GM19438 (cell line): ENCODE measurements around the gene PFN3.
A peak's percentile ranks its signal among the peaks of the same experiment; 100 is the strongest.
"Not testable (repeated sequence)": the region's sequence is repeated elsewhere in the genome, so short reads cannot be mapped to it uniquely, and the experiment has no call there.

ENCODE experiments used
- ATAC-seq: cut with Tn5 transposase; IDR thresholded peaks from one replicate; pipeline ENCODE4 v1.9.1; 2021; ENCODE audit warnings: low read depth; ENCODE audit not compliant: unreplicated experiment

The PFN3 gene

DNA sequence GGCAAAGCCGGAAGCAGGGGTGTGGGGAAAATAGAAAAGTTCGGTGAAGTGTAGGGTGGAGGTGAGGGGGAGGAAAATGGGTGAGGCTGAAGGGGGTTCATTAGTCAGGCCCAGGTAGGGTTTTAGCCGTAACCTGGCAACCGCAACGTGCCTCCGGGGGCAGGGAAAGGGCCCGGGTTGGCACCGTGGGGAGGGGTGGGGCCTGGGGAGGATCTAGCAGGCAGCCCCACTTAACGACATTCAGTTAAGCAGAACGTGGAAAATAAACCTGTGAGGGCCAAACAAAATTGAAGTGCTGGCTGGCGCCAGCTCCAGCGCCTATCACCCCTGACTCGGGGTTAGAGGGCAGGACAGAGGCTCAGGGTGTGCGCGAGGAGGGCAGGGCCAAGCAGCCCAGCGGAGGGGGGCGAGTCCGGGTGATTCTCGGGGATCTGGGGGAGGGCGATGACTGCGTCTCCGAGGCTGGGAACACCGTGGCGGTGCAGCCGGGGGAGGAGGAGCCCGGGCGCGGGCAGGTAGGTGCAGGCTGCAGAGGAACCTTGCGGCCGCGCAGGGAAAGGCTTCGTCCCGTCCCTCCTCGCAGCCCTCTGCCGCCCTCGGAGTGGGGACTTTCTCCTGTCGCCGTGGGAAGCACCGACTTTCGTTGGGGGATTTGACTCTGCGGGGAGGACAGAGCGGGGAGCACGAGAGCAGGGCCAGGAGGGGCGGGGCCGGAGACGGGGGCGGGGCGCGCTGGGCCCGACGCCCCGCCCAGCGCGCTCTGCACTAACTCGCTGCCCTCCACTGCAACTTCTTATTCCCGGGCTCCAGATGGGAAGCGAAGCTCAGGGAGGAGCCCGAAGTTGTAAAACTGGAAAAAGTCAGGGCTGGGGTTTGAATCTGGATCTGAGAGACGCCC, 37.6 kb downstream of the PFN3 start:
- no peak for ATAC-seq

DNA sequence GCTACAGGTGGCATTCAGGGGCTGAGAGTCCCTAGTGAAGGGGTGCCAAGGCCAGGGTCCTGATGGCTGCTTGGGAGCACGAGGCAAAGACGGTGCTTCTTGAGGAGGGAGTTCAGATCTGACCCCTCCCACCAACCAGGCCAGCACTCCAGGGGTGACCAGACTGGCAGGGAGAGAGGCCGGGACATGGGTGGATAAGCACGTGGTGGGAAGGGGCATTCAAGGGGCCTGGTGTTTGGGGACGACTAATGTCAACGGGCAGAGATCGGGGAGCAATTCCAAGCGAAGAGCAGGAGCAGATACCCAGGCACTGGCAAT, 38.2 kb downstream of the PFN3 start:
- no peak for ATAC-seq

DNA sequence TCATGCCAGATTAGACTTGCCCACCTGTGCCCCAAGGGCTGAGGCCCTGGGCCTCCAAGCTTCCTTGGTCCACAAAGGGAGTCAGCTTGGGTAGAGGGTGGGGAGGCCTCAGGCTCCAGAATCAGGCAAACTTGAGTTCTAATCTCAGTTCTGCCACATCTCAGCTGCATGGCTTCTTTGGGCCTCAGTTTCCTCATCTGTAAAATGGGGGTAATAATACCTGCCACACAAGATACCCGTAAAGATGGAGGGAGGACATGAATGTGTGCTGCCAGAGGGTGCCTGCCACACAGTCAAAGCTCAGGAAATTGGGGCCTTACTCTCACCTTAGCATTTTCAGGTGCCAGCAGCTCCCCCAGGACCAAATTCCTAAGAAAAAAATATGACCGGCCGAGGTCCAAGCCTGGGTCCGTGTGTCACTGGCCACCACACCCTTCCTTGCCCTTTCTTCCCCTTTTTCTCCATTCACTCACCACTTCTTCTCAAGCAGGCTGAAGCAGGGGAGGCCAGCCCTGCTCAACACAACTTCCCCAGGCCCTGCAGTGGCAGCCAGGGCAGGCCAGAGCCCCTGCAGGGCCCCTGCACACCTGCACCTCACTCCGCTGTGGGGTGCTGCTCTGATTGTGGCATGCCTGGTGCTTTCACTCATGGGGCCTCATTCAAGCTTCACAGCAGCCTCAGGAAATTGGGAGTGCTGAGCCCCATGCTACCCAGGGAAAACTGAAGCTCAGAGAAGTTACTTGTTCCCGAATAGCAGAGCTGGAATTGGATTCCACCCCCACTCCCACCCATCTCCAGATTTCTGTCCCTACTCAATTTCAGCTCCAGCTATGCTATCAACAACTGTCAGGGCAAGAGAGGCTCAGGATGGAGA, 38.8 kb downstream of the PFN3 start:
- no peak for ATAC-seq

DNA sequence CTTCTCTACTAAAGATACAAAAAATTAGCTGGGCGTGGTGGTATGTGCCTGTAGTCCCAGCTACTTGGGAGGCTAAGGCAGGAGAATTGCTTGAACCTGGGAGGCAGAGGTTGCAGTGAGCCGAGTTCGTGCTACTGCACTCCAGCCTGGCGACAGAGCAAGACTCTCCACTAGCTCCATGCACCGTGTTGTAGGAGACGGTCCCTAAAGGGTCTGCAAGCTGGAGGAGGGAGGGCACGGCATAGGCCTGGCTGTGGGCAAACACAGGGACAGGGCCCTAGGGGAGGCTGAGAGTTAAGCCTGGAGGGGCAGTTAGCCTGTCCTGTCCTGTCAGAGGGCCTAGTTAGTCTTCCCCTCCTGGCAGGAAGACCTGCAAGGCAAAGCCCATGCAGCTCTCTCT, 39.7 kb downstream of the PFN3 start:
- not testable (repeated sequence) for ATAC-seq

DNA sequence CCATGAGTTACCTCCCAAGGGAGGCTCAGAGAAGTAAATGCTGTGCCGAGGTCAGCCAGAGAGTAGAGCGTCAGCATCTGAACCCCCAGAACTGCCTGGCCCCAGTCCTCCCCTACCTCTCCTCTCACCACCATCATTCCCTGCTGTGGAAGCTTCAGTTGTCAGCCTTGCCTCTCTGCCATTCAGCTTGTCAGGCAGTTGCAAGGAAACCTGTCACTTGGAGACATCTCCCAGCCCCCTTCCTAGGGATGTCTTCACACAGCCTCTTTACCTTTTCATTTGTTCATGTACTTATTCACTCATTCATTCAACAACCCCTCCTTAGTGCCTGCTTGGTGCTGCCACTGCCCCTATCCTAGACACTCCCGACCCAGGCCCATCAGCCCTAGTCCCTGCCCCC, 40.6 kb downstream of the PFN3 start:
- ATAC-seq, result no peak

DNA sequence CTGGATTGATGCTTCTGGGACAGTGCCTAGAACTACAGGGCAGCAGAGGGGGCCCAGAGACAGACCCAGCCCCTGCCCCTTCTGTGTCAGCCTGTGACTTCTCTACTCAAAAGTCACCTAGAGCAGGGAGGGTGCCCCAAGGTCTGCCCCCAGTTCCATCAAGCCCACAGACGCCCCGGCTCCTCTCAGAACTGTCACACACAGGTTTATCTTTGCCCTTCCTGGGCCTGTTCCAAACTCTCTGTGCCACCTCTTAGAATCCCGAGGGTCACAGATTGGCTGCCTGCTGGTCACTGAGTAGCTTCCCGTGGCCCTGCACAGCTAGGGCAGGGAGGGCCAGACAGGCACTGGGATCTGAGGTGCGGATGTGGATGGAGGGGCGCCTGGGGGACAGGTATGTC, 41.0 kb downstream of the PFN3 start:
- no peak for ATAC-seq

DNA sequence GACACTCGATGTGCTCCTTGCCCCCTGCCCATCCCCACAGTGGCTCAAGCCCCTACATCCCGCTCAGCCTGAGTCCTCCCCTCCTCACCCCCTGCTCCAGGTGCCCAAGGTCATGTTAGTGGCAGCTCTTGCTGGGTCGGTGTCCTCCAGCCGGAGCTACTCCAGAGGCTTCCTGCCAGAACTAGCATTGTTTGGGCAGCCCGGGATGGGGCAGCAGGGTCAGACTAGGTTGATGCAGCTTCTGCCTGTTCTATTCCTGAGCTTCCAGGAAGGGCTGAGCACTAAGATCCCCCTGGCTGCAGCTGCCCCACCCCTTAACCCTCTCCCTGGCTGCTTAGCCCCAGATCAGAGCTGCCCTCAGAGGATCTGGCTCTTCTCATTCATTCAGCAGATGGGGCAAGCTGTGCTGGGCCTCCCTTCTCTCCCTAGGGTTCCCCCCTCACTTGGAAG, 42.1 kb downstream of the PFN3 start:
- ATAC-seq, result no peak

DNA sequence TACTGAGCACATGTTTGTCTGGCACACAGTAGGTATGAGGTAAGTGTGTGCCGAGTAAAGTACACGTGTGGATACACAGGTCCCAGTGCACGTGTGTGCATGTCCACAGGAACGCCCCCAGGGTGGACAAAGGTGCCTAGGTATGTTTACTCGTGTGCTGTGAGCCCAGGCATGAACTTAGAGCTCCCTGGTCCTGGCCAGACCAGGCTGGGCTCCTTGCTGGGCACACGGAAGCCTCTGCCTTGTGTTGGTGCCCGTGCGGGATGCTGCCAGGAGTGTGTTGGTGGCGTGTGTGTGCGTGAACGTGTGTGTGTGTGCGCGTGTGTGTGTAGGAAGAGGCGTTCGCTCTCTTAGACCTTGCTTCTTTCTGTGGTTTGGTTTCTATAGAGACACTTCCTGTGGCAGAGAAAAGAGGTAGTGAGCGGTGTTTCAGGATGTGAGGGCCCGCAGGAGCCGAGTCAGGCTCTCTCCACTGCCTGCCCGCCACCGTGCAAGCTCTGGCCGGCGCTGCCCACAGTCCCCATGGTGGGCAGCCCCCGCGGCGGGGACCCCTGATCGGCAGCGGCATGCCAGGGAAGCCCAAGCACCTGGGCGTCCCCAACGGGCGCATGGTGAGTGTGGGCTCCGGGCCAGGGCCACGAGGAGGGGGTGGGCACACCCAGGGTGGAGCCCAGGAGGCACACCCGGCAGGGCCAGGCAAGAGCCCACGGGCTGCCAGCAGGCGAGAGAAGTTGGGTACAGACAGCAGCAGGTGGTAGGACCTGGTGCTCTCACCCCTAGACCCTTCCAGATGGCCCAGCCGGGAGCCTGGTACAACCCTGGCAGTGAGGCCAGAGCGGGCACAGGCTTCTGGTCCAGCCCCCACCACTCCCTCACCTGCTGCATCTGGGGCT, 42.8 kb downstream of the PFN3 start, which contains the start of gene RGS14:
TSS of gene RGS14 (plus strand) at position 466 of the 893 bp plus-strand sequence. CDS start at position 567, 101 bp downstream.
- ATAC-seq, result peak; percentile 83

DNA sequence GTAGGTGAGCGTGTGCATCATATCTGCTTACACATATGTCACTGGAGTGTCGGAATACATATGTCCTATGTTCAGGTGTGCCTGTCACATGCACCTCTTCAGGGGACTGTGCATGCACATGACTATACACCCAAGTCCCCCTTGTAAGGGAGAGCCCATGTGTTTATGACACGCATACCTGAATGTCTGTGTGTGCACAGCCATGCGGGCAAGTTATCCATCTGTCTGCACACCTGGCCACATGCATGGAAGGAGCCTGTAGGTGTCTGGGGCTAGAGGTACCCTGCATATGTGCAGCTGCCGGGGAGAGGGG, 43.4 kb downstream of the PFN3 start:
- ATAC-seq, result no peak

DNA sequence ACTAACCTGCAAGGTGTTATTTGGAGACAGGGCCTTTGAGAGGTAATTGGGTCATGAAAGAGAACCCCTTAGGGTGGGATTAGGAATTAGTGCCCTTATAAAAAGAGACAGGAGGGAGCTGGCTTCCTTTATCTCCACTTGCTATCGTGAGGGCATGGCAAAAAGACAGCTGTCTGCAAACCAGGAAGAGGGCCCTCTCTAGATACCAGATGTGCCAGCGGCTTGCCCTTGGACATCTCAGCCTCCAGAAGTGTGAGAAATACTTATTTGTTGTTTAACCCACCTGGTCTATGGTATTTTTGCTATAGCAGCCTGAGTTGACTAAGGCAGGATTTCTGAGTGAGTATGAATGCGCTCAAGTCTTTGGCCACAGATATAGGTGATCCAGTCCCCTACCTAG, 43.7 kb downstream of the PFN3 start:
- ATAC-seq, result no peak

DNA sequence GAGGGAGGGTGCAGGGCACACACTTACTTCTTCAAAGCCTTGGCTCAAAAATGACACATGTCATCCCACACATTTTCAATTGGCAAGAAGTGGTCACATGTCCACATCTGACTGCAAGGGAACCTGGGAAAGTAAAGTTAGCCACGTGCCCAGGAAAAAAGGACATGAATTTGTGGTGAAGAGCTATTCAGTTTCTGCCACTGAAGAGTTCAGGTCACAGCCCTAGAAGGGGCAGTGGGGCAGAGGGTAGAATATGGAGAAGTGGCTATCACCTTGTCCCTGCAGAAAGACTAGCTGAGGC, 44.6 kb downstream of the PFN3 start:
- ATAC-seq, result no peak

DNA sequence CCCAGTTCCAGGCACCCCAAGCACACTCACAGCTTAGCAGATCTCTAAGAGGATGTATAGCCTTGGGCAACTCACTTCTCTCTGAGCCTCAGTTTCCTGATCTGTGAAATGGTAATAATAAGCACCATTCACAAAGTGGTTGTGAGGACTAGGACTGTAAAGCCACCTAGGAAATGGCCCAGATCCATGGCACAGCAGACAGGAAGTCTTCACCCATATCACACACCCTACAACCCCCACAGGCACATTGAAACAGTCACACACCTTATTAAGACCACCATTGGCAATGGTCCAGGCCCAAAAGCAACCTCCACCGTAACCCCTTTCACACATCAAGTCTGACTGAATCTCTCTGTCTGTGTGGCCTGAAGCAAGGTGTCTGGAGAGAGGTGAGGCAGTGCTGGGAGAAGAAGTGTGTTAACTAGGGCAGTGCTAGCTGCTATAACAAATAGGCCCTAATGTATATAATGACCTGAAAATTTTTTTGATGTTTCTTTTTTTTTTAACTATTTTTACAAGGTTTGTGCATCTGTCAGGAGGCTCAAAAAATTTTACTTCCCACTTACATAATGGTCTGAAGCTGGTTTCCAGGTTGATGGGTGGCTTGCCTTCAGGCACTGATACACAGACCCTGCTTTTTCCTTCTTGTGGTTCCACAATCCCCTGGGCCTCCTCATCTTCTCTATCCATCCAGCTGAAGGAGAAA, 45.1 kb downstream of the PFN3 start:
- no peak for ATAC-seq

DNA sequence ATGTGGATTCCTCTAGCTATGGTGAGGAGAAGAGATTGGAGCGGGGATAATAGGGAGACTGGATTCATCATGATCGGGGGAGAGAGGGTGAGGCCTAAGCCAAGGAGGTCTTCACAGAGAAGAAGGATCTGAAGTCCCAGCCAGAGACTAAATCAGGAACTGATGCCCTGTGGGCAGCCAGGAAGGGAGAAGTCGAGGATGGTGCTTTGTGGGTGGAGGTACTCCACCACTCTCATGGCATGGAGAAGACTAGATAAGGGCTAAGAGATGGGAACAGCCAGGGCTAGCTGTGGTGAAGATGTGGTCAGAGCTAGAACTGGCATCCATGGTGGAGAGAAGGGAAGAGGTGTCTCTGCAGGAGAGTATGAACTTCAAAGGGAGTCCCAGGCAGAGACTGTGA, 45.8 kb downstream of the PFN3 start:
- no peak for ATAC-seq

DNA sequence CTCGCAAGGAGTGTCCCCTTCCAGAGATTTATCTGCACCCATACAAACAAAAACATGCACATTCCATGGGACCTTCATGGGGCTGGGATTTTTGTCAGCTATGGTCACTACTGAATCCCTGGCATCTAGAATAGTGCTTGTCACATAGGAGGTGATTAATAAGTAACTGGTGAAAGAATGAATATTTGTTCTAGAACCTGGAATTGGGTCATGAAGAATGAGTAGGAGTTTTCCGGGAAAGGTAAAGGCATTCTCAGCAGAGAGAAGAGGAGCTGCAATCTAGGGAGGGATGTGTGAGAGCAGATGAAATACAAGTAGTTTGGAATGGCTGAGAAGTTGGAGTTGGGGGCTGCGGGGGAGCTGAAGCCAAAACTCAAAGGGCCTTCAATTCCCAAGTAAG, 46.2 kb downstream of the PFN3 start:
- no peak for ATAC-seq

DNA sequence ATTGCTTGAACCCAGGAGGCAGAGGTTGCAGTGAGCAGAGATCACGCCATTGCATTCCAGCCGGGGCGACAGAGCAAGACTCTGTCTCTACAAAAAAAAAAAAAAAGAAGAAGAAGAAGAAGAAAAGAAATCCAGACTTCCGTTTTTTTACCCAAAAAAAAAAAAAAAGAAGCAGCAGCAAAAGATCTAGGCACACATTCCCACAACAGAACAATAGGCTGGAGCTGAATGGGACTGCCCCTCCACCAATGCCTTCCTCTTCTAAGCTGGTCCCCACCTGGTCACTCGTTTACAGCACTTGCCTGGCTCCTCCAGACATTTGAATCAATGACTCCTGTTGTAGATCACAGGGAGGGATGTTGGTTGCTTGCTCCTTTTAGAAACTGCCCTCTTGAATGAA, 47.4 kb downstream of the PFN3 start:
- ATAC-seq, result no peak

DNA sequence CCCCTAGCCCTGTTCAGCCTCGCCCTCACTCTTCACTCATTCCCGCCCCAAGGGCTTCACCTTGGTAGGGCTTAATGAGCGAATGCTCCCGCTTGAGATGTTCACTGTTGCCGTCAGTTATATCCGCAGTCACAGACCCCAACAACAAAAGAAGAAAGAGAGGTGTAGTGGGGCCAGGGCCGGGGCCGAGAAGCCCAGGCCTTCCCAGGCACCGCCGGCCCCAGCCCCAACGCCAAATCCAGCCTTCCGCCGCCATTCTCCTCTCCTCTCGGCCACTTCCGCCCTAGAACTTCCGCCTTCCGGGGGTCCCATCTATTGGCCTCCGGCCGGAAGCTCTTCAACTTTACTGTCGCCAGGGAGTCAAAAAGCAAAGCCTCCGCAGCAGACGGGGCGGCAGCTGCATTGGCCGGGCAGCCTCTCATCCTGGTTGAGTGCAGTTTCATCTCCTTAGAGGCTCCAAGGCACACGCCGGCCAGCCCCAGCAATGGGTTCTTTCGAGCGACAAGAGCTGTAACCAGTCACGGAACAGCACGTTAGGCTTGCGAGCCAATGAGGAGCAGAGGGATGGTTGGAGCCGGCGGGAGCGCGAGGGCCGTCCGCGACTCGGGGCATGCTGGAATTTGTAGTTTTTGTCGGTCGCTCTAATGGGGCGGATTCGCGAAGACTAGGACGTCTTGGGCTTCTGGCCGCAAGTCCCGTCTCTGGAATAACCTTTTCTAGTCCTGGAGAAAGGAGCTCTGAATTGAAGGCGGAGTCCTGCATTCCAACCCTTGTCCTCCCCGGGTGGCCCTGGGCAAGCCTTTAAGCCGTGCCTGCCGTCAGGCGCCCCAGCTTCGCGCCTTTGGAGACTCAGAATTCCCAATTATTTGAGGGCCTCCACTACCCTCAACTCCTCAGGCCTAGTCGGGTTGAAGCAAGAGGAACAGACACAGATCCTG, 48.8 kb downstream of the PFN3 start, which contains the start of gene LMAN2:
TSS of gene LMAN2 (minus strand) at position 277 of the 938 bp plus-strand sequence. CDS start at position 256, 21 bp downstream.
- peak; percentile 94 for ATAC-seq

DNA sequence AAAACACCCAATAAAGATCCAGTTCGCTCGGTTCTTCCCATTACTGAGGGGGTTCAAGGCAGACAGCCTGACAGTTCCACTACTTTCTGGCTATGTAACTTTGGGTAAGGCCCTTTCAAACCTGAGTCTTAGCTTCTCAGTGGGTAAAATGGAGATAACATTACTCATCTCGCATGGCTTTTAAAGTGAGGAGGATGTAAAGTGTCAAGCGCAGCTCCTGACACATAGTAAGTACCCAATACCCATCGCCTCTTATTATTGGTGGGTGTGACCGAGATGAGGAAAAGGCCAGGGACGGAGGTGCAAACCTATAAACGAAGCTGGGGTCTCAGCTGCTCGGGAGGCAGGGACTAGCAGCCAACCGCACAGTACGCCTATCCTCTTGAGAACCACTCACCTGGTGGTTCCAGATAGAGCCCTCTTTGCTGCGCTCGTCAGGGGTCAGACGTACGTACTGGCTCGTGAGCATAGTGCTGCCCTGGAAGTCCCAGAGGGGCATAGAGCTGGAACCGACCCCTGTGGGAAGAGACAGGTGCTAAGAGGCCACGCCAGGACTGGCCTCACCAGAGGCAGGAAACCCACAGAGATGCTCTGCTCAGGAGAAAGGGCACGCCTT, 49.6 kb downstream of the PFN3 start:
- no peak for ATAC-seq
